Gastrocnemius medialis (tissue), 4 donors: ENCODE measurements around the gene VASN.

Experiments
- CTCF ChIP-seq, 5 experiments: fragments of 450-650 bp in 3 of 5; fragments of 200-600 bp in 2 of 5; sonication (generic) in 2 of 5; IDR thresholded peaks in 4 of 5; conservative IDR thresholded peaks in 1 of 5; 1 replicate in 4 of 5; 2 replicates in 1 of 5; pipeline ENCODE4 v1.5.1; 2016 to 2019; ENCODE audit warnings: antibody characterized with exemption in 5 of 5, mild to moderate bottlenecking in 3 of 5, moderate library complexity in 3 of 5
- POLR2A ChIP-seq, 2 donors: fragments of 450-650 bp; IDR thresholded peaks; one replicate each; pipeline ENCODE4 v1.6.1; 2017; ENCODE audit warnings: antibody characterized with exemption in 2 of 2, mild to moderate bottlenecking in 2 of 2, moderate library complexity in 2 of 2

- no peak for TF ChIP-seq CTCF (IDR thresholded peaks at IDR 0.05 in 4 of 5, conservative IDR thresholded peaks at IDR 0.05 in 1 of 5)
- TF ChIP-seq POLR2A (IDR thresholded peaks at IDR 0.05) = no peak
Measured at GRCh38 chr16:4386951-4387565, 15.4 kb downstream of the VASN start.
